Cardiac fibroblast (primary cell): ENCODE results near the gene GALNT12.

Experiments
- DNase-seq, 2 donors: peaks; one replicate each; pipeline versions ENCODE4 v3.0.0 to v3.0.0-alpha.2; 2010; ENCODE audit warnings: low read depth in 2 of 2
- H3K4me3 ChIP-seq, 2 donors: replicated peaks in 1 of 2; 1 replicate in 1 of 2; 2 replicates in 1 of 2; pipeline ENCODE4 v1.5.1; 2011; ENCODE audit warnings: low read depth in 2 of 2, low read length in 2 of 2, mild to moderate bottlenecking in 2 of 2, moderate library complexity in 1 of 2
- CTCF ChIP-seq: IDR thresholded peaks from one replicate; pipeline ENCODE4 v1.5.1; 2011; ENCODE audit warnings: low read depth, mild to moderate bottlenecking, low read length, inconsistent platforms

GALNT12 gene, protein sequence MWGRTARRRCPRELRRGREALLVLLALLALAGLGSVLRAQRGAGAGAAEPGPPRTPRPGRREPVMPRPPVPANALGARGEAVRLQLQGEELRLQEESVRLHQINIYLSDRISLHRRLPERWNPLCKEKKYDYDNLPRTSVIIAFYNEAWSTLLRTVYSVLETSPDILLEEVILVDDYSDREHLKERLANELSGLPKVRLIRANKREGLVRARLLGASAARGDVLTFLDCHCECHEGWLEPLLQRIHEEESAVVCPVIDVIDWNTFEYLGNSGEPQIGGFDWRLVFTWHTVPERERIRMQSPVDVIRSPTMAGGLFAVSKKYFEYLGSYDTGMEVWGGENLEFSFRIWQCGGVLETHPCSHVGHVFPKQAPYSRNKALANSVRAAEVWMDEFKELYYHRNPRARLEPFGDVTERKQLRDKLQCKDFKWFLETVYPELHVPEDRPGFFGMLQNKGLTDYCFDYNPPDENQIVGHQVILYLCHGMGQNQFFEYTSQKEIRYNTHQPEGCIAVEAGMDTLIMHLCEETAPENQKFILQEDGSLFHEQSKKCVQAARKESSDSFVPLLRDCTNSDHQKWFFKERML

GRCh38 chr9:98807070-98807813, at the start of gene GALNT12:
TSS of gene GALNT12 (plus strand) at chr9:98807670. CDS start at chr9:98807699, 29 bp downstream.
- DNase-seq: no peak
- no peak for TF ChIP-seq CTCF
- peak within 1 kb of the TSS; percentile 59 to 63 for H3K4me3 ChIP-seq

DNA sequence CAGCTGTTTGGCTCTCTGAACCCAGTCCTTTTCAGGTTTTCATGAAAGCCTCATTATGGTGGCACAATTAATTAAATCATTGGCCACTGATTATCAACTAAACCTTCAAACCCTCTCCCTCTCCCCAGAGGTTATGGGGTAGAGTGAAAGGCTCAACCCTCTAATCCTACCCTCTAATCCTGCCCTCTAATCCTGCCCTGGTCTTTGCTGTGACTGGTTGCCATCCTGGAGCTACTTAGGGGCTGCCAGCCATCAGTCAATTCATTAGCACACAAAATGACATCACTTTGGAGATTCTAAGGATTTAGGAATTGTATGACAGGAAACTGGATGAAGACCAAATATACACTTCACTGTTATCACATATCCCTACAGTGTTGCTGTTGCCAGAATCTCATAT, 47.2 kb upstream of the GALNT12 start:
- TF ChIP-seq CTCF: no peak
- H3K4me3 ChIP-seq: no peak overlapping the region
- DNase-seq: no peak

DNA sequence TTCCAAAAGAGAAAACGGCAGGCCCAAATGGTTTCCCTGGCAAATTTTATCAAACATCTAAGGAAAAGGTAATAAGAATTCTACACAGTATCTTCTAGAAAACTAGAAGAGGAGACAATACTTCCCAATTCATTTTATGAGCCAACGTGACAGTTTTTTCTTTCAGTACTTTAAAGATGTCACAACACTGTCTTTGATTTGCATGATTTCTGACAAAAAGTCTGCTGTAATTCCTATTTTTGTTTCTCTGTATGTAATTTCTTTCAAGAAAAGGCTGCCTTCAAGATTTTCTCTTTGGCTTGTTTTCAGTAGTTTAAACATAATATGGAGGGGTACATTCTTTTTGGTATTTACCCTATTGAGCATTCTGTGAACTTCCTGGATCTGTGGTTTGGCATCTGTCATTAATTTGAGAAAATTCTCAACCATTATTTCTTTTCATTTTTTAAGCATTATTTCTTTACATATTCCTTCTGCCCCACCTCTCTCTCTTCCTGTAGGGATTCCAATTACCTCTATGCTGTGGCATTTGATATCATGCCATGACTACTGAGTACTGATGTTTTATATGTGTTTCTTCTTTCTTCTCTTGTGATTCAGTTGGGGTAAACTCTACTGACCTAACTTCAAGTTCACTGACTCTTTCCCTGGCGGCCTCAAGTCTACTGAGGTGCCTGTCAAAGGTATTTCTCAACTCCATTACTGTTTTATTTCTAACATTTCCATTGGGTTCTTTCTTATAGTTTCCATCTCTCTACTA, 43.3 kb upstream of the GALNT12 start:
- no peak for TF ChIP-seq CTCF
- DNase-seq: no peak
- no peak overlapping the region for H3K4me3 ChIP-seq

DNA sequence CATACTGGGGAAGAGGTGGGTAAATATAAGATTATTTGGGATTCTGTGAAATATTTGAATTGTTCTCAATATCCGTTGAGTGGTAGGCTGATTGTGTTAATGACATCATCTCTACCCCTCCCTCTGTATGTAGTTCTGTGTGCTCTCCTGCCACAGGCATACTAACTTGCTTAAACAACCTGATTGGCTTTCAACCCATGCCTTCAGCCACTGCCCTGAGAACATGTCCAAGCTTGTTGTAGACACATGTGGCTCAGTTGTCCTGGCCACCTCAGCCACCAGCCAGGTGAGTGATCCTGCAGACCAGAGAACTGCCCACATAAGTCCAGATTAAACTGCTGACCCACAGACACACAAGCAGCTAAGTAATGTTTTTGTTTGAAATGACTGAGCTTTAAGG, 42.2 kb upstream of the GALNT12 start:
- no peak for TF ChIP-seq CTCF
- H3K4me3 ChIP-seq: no peak overlapping the region
- no peak for DNase-seq

- H3K4me3 ChIP-seq: no peak overlapping the region
- peak; percentile 12 to 42 for DNase-seq
- TF ChIP-seq CTCF: no peak
Observed at GRCh38 chr9:98766586-98766985, 40.9 kb upstream of the GALNT12 start.

GRCh38 chr9:98767196-98767595, 40.3 kb upstream of the GALNT12 start:
- H3K4me3 ChIP-seq: no peak overlapping the region
- no peak for TF ChIP-seq CTCF
- DNase-seq: no peak
